ENCODE results near the gene EPS8L1.
"Not testable (repeated sequence)": the region's sequence is repeated elsewhere in the genome, so short reads cannot be mapped to it uniquely, and the experiment has no call there.

EPS8L1 gene

DNA sequence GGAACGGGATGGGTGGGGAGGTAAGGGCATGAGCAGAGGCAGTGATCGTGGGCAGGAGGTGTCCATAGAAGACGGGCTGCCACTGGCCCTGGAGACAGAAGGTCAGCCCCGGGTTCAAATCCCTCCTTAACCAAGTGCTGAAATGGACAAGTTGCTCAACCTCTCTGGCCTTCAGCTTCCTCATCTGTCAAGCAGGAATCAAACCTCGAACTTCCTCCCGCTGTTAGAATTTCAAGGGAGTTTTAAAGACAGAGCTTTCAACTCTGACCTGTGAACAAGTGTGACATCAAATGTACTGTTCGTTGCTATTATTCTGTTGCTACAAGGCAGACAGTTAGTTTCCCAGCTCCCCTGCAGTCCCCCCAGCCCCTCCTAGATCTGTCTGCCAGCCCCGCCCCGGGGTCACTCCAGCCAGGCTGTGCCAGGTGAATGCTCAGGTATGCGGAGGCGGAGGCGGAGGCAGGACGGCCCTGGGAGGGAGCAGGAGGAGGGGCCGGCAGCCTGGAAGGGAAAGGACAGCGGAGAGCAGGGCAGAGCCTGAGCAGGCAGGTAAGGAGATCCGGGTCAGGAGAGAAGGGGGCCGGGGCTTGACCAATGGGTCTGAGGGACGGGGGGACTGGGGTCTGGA is at the start of gene EPS8L1:
Gene EPS8L1, plus strand, starts transcription at position 499 of the 628 bp plus-strand sequence. CDS start 576 bp downstream, outside the sequence.
- ChIA-PET POLR2A (no interaction called here), CTCF (interaction anchor here (5.0 kb wide), 1 partner anchor 13 kb away, joined by 20 read pairs; no protein-coding TSS in a partner anchor)
- TF ChIP-seq CTCF (IDR thresholded peaks at IDR 0.05; ENCODE audit: insufficient read depth, low read length, missing control alignments) = no peak
- no peak for DNase-seq (ENCODE audit: low read depth, low spot score)
- H3K4me3 ChIP-seq (ENCODE audit: low read depth, low read length) = no peak within 1 kb of the TSS

DNA sequence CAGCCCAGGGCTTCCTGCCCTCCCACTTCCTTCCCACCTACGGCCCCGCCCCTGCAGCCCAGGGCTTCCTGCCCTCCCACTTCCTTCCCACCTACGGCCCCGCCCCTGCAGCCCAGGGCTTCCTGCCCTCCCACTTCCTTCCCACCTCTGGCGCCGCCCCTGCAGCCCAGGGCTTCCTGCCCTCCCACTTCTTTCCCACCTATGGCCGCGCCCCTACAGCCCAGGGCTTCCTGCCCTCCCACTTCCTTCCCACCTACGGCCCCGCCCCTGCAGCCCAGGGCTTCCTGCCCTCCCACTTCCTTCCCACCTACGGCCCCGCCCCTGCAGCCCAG is 48.6 kb upstream of the EPS8L1 start:
- H3K4me3 ChIP-seq (ENCODE audit: low read depth, low read length); POLR2A ChIA-PET; DNase-seq (ENCODE audit: low read depth, low spot score): not testable (repeated sequence)

GRCh38 chr19:55027472-55028337 is 48.0 kb upstream of the EPS8L1 start:
- POLR2A ChIA-PET = no interaction called here
- no peak overlapping the region for H3K4me3 ChIP-seq (ENCODE audit: low read depth, low read length)
- DNase-seq (ENCODE audit: low read depth, low spot score) = no peak
- CTCF ChIA-PET = no interaction called here
- TF ChIP-seq CTCF (IDR thresholded peaks at IDR 0.05; ENCODE audit: insufficient read depth, low read length, missing control alignments) = no peak

More for the DNA sequence above, 48.6 kb upstream of the EPS8L1 start:
- CTCF ChIA-PET = not testable (repeated sequence)

- no peak overlapping the region for H3K4me3 ChIP-seq (ENCODE audit: low read depth, low read length)
- ChIA-PET CTCF (no interaction called here), POLR2A (no interaction called here)
- no peak for TF ChIP-seq CTCF (IDR thresholded peaks at IDR 0.05; ENCODE audit: insufficient read depth, low read length, missing control alignments)
- no peak for DNase-seq (ENCODE audit: low read depth, low spot score)
Measured at GRCh38 chr19:55028757-55029156, 46.9 kb upstream of the EPS8L1 start.

- CTCF ChIA-PET = no interaction called here
- no peak for DNase-seq (ENCODE audit: low read depth, low spot score)
- H3K4me3 ChIP-seq (ENCODE audit: low read depth, low read length) = no peak overlapping the region
- POLR2A ChIA-PET = no interaction called here
- no peak for TF ChIP-seq CTCF (IDR thresholded peaks at IDR 0.05; ENCODE audit: insufficient read depth, low read length, missing control alignments)
Measured at GRCh38 chr19:55031178-55031577, 44.5 kb upstream of the EPS8L1 start.

- TF ChIP-seq CTCF (IDR thresholded peaks at IDR 0.05; ENCODE audit: insufficient read depth, low read length, missing control alignments) = no peak
- POLR2A ChIA-PET = interaction anchor here (0.6 kb wide), 1 partner anchor 12 kb away, joined by 3 read pairs; no protein-coding TSS in a partner anchor
- no peak for DNase-seq (ENCODE audit: low read depth, low spot score)
- CTCF ChIA-PET = no interaction called here
- no peak overlapping the region for H3K4me3 ChIP-seq (ENCODE audit: low read depth, low read length)
Measured at GRCh38 chr19:55032170-55032800, 43.4 kb upstream of the EPS8L1 start.

DNA sequence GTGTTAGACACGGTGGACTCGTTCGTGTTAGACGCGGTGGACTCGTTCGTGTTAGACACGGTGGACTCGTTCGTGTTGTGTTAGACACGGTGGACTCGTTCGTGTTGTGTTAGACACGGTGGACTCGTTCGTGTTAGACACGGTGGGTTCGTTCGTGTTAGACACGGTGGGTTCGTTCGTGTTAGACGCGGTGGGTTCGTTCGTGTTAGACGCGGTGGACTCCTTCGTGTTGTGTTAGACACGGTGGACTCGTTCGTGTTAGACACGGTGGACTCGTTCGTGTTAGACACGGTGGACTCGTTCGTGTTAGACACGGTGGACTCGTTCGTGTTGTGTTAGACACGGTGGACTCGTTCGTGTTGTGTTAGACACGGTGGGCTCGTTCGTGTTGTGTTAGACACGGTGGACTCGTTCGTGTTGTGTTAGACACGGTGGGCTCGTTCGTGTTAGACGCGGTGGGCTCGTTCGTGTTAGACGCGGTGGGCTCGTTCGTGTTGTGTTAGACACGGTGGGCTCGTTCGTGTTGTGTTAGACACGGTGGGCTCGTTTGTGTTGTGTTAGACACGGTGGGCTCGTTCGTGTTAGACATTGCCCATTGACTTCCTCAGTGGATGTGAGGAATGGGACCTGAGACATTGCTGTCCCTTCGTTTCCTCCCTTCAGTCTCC is 42.6 kb upstream of the EPS8L1 start:
- H3K4me3 ChIP-seq (ENCODE audit: low read depth, low read length); DNase-seq (ENCODE audit: low read depth, low spot score); POLR2A ChIA-PET; CTCF ChIA-PET: not testable (repeated sequence)

Measured in AG04449 (cell line).